IMR-90 (cell line): ENCODE measurements around the gene AHCYL1. TPM values are rescaled to one million over a fixed set of nuclear protein-coding genes. Genes with fewer than 3 reads are reported as not detected.
A peak's percentile ranks its signal among the peaks of the same experiment; 100 is the strongest.

Experiments used
- ATAC-seq: fragments of 200-7000 bp; cut with Tn5 transposase; 2 replicates; pipeline ENCODE4 v1.9.1; 2020; ENCODE audit warnings: low read depth, mild to moderate bottlenecking, moderate library complexity
- BruUV-seq: library from RNA; stranded (reverse); fragments of 400-500 nt; replicated peaks from 2 replicates; lab custom pipeline; 2021; lab: Mats Ljungman, UMichigan
- CTCF ChIA-PET: fragments of 300-600 bp; formaldehyde crosslinking; extraction: SDS; loops from one replicate; lab custom pipeline; 2021; ENCODE audit warnings: antibody characterized with exemption; lab: Yijun Ruan, JAX
- POLR2A ChIA-PET: fragments of 300-600 bp; sonication (Branson Sonifier 250); formaldehyde crosslinking; loops from one replicate; lab custom pipeline; 2022; ENCODE audit warnings: antibody characterized with exemption; ENCODE audit not compliant: unreplicated experiment; lab: Charles Lee
- DNase-seq: peaks from one replicate; pipeline ENCODE4 v3.0.0; 2013
- H2AFZ ChIP-seq: replicated peaks from 2 replicates; pipeline ENCODE3; 2013; ENCODE audit warnings: low read length, mild to moderate bottlenecking; ENCODE audit not compliant: poor library complexity
- H2AK5ac ChIP-seq: 2 replicates; pipeline ENCODE4 v1.6.1; 2013; ENCODE audit warnings: low read depth, low read length, inconsistent platforms
- H2AK9ac ChIP-seq: replicated peaks from 2 replicates; pipeline ENCODE3; 2013; ENCODE audit warnings: mild to moderate bottlenecking, low read depth, low read length, moderate library complexity; ENCODE audit not compliant: poor library complexity
- H2BK120ac ChIP-seq: 2 replicates; pipeline ENCODE4 v1.6.1; 2013; ENCODE audit warnings: low read depth, low read length, inconsistent platforms
- H2BK15ac ChIP-seq: 3 replicates; pipeline ENCODE4 v1.6.1; 2013; ENCODE audit warnings: low read depth, low read length, inconsistent platforms
- H2BK20ac ChIP-seq: 2 replicates; pipeline ENCODE4 v1.6.1; 2013; ENCODE audit warnings: low read depth, mild to moderate bottlenecking, inconsistent platforms, low read length, moderate library complexity
- H2BK5ac ChIP-seq: 2 replicates; pipeline ENCODE4 v1.6.1; 2013; ENCODE audit warnings: mild to moderate bottlenecking, low read depth, low read length, inconsistent platforms; ENCODE audit not compliant: poor library complexity, severe bottlenecking
- H3K14ac ChIP-seq: replicated peaks from 2 replicates; pipeline ENCODE4 v1.6.1; 2013; ENCODE audit warnings: low read depth, low read length, inconsistent platforms
- H3K18ac ChIP-seq: 2 replicates; pipeline ENCODE4 v1.6.1; 2013; ENCODE audit warnings: low read depth, low read length, control low read depth
- H3K23ac ChIP-seq: 2 replicates; pipeline ENCODE4 v1.6.1; 2013; ENCODE audit warnings: low read depth, low read length, inconsistent platforms
- H3K27ac ChIP-seq: 2 replicates; pipeline ENCODE4 v1.5.1; 2013; ENCODE audit warnings: mild to moderate bottlenecking, control low read depth, low read length; ENCODE audit not compliant: insufficient read depth
- H3K27me3 ChIP-seq: 2 replicates; pipeline ENCODE4 v1.6.1; 2013; ENCODE audit warnings: low read length; ENCODE audit not compliant: control insufficient read depth, insufficient read depth
- H3K36me3 ChIP-seq: 2 replicates; pipeline ENCODE4 v1.6.1; 2013; ENCODE audit warnings: low read length, mixed read lengths; ENCODE audit not compliant: control insufficient read depth, insufficient read depth
- H3K4ac ChIP-seq: 2 replicates; pipeline ENCODE4 v1.6.1; 2013; ENCODE audit warnings: low read depth, low read length, inconsistent platforms
- H3K4me1 ChIP-seq: 2 replicates; pipeline ENCODE4 v1.6.1; 2013; ENCODE audit warnings: low read length, mixed read lengths; ENCODE audit not compliant: control insufficient read depth, insufficient read depth
- H3K4me2 ChIP-seq: 2 replicates; pipeline ENCODE4 v1.6.1; 2013; ENCODE audit warnings: low read depth, mild to moderate bottlenecking, control low read depth, low read length, moderate library complexity
- H3K4me3 ChIP-seq: 2 replicates; pipeline ENCODE4 v1.5.1; 2013; ENCODE audit warnings: low read depth, mild to moderate bottlenecking, control low read depth, low read length, moderate library complexity; ENCODE audit not compliant: insufficient read depth
- H3K56ac ChIP-seq: 2 replicates; pipeline ENCODE4 v1.6.1; 2013; ENCODE audit warnings: low read length, inconsistent platforms; ENCODE audit not compliant: insufficient read depth; ENCODE audit errors: extremely low read depth
- H3K79me1 ChIP-seq, 2 experiments: 2 replicates each; pipeline ENCODE4 v1.6.1; 2013; ENCODE audit warnings: low read length in 2 of 2, inconsistent platforms in 1 of 2, low read depth in 1 of 2
- H3K9ac ChIP-seq: 2 replicates; pipeline ENCODE4 v1.6.1; 2013; ENCODE audit warnings: low read depth, low read length, control low read depth
- H3K9me1 ChIP-seq: 2 replicates; pipeline ENCODE4 v1.6.1; 2013; ENCODE audit warnings: low read length, inconsistent platforms; ENCODE audit not compliant: insufficient read depth
- H3K9me3 ChIP-seq: 2 replicates; pipeline ENCODE4 v1.6.1; 2013; ENCODE audit warnings: low read length; ENCODE audit not compliant: control insufficient read depth, insufficient read depth
- H4K20me1 ChIP-seq: 2 replicates; pipeline ENCODE4 v1.6.1; 2013; ENCODE audit warnings: low read length, inconsistent platforms; ENCODE audit not compliant: insufficient read depth
- H4K5ac ChIP-seq: 2 replicates; pipeline ENCODE4 v1.6.1; 2013; ENCODE audit warnings: mild to moderate bottlenecking, low read depth, low read length, control low read depth
- H4K8ac ChIP-seq, 2 experiments: 2 replicates each; pipeline ENCODE4 v1.6.1; 2013; ENCODE audit warnings: low read depth in 2 of 2, low read length in 2 of 2, control low read depth in 1 of 2, inconsistent platforms in 1 of 2
- H4K91ac ChIP-seq: 2 replicates; pipeline ENCODE4 v1.6.1; 2013; ENCODE audit warnings: low read depth, low read length, inconsistent platforms; ENCODE audit not compliant: insufficient read depth
- BHLHE40 ChIP-seq: fragments of 150-350 bp; IDR thresholded peaks from 2 replicates; pipeline ENCODE4 v1.6.1; 2016; ENCODE audit warnings: mild to moderate bottlenecking, low read depth, low read length
- CTCF ChIP-seq: conservative IDR thresholded peaks from 2 replicates; pipeline ENCODE4 v1.5.1; 2012; ENCODE audit warnings: mild to moderate bottlenecking, low read depth, low read length, improper control_type of control experiment
- FOS ChIP-seq: fragments of 150-350 bp; IDR thresholded peaks from 2 replicates; pipeline ENCODE4 v1.6.1; 2016; ENCODE audit warnings: low read depth, low read length
- MAFK ChIP-seq: IDR thresholded peaks from 2 replicates; pipeline ENCODE4 v1.6.1; 2012; ENCODE audit warnings: low read depth, low read length, improper control_type of control experiment
- NFE2L2 ChIP-seq: fragments of 150-350 bp; IDR thresholded peaks from 2 replicates; pipeline ENCODE4 v1.6.1; 2016; ENCODE audit warnings: low read depth, mild to moderate bottlenecking, low read length
- POLR2A ChIP-seq: IDR thresholded peaks from 2 replicates; pipeline ENCODE4 v1.6.1; 2012; ENCODE audit warnings: mild to moderate bottlenecking, low read depth, low read length
- RAD21 ChIP-seq: IDR thresholded peaks from 2 replicates; pipeline ENCODE4 v1.6.1; 2012; ENCODE audit warnings: low read length, improper control_type of control experiment
- RCOR1 ChIP-seq: IDR thresholded peaks from 2 replicates; pipeline ENCODE4 v1.6.1; 2012; ENCODE audit warnings: mild to moderate bottlenecking, low read length, improper control_type of control experiment; ENCODE audit not compliant: insufficient replicate concordance
- RFX5 ChIP-seq: IDR thresholded peaks from 2 replicates; pipeline ENCODE4 v1.8.0; 2012; ENCODE audit warnings: low read depth, mild to moderate bottlenecking, low read length, moderate library complexity
- SMC3 ChIP-seq: fragments of 150-350 bp; IDR thresholded peaks from 2 replicates; pipeline ENCODE4 v1.6.1; 2016; ENCODE audit warnings: low read depth, mild to moderate bottlenecking, antibody characterized with exemption, low read length, moderate library complexity
- WGBS, 2 experiments: methylation state at CpG; one replicate each; pipeline versions ENCODE4 v1.1.5 to v1.1.7; 2013; ENCODE audit warnings: missing lambda C conversion rate in 2 of 2; ENCODE audit not compliant: insufficient read length in 1 of 2; ENCODE audit errors: extremely low coverage in 2 of 2; 5-methylcytosine and 5-hydroxymethylcytosine counted together
- dilution Hi-C: fragments of 300-500 bp; cut with HindIII; formaldehyde crosslinking; loops from one replicate; pipeline ENCODE4 v1.14.3; 2018; ENCODE audit warnings: low sequenced_read_pairs; ENCODE audit not compliant: unreplicated experiment
- in situ Hi-C: fragments of 300-500 bp; cut with MboI; formaldehyde crosslinking; loops from 3 replicates; pipeline ENCODE4 v1.14.3; 2019; ENCODE audit warnings: low sequenced_read_pairs, inconsistent platforms, mixed read lengths
- intact Hi-C: fragments of 100-400 bp; cut with micrococcal nuclease; formaldehyde crosslinking; loops from 2 replicates; pipeline ENCODE4 v1.10.0; 2022
- polyA plus RNA-seq, 3 experiments: library from polyadenylated mRNA; depleted of rRNA; stranded (reverse); fragments of >200 nt; gene quantifications; 2 replicates each; pipeline ENCODE4 v1.2.3, GENCODE V29; 2012; ENCODE audit warnings: low replicate concordance in 1 of 3
- total RNA-seq: library from RNA; depleted of rRNA; stranded (reverse); fragments of >200 nt; gene quantifications from 2 replicates; pipeline ENCODE4 v1.2.3, GENCODE V29; 2012

Gene AHCYL1
- total and polyA plus RNA-seq, 2 of the 4 experiments (the other 2 are of a cell fraction) = 75.1 to 76.0 TPM

- peak overlapping the region; percentile 28 for H3K4ac ChIP-seq
- peak overlapping the region; percentile 73 for H2BK20ac ChIP-seq
- no TSS peak for BruUV-seq
- no peak overlapping the region for H3K4me3 ChIP-seq
- no peak overlapping the region for H4K5ac ChIP-seq
- 17% methylated on average over 1 of the region's 1 CpG; no CpG with 5 or more reads in 1 of the 2 experiments for WGBS, 2 experiments
- no peaks in the 10 kb centered on the region for H4K20me1 ChIP-seq
- no peak overlapping the region for H4K8ac ChIP-seq
- peaks cover 10% of the 10 kb centered on the region for H3K9me1 ChIP-seq
- dilution Hi-C loops = no loop called here
- H3K36me3 ChIP-seq = no peaks in the 10 kb centered on the region
- ChIA-PET POLR2A (no interaction called here), CTCF (no interaction called here)
- peaks cover 6% of the 10 kb centered on the region for H3K4me1 ChIP-seq
- peak overlapping the region; percentile 44 for H3K18ac ChIP-seq
- H3K27ac ChIP-seq = peak overlapping the region; percentile 1; the same call in 1 of the 2 replicates
- H3K9me3 ChIP-seq = no peaks in the 10 kb centered on the region
- H3K4me2 ChIP-seq = no peak overlapping the region
- H3K56ac ChIP-seq = no peak overlapping the region
- TF ChIP-seq NFE2L2 (no peak), RCOR1 (no peak), RFX5 (no peak), MAFK (no peak), BHLHE40 (no peak), SMC3 (no peak), CTCF (no peak), RAD21 (no peak), POLR2A (no peak), FOS (no peak)
- H2AK9ac ChIP-seq = no peak overlapping the region
- H3K79me1 ChIP-seq = no peaks in the 10 kb centered on the region
- peak overlapping the region; percentile 79 for H3K14ac ChIP-seq
- H2AFZ ChIP-seq = peak overlapping the region; percentile 82
- in situ Hi-C loops = no loop called here
- intact Hi-C loops = no loop called here
- H2BK5ac ChIP-seq = peak overlapping the region; percentile 21
- peak; percentile 27; the same call in 1 of the 2 replicates for ATAC-seq
- H2BK15ac ChIP-seq = peak overlapping the region; percentile 97; the same call in 1 of the 3 replicates
- peak overlapping the region; percentile 4; the same call in 1 of the 2 replicates for H3K23ac ChIP-seq
- no peak overlapping the region for H3K9ac ChIP-seq
- H2BK120ac ChIP-seq = peak overlapping the region; percentile 71
- no peak overlapping the region for H2AK5ac ChIP-seq
- H4K91ac ChIP-seq = peak overlapping the region; percentile 61; the same call in 1 of the 2 replicates
- DNase-seq = no peak
- H3K27me3 ChIP-seq = no peaks in the 10 kb centered on the region
Observed at GRCh38 chr1:109954041-109954512, 30.5 kb upstream of the AHCYL1 start.
